Peyer's patch (tissue), 4 donors: ENCODE results near the gene BAK1. TPM values are rescaled to one million over a fixed set of nuclear protein-coding genes. Genes with fewer than 3 reads are reported as not detected.
"Not testable (repeated sequence)": the region's sequence is repeated elsewhere in the genome, so short reads cannot be mapped to it uniquely, and the experiment has no call there.

Source experiments
- DNase-seq, 3 donors: peaks; one replicate each; pipeline ENCODE4 v3.0.0-alpha.2; 2017 to 2019
- H3K27ac ChIP-seq, 4 donors: fragments of 200-600 bp; sonication (generic); one replicate each; pipeline ENCODE4 v1.5.1; 2016 to 2019
- H3K27me3 ChIP-seq, 2 donors: fragments of 200-600 bp; sonication (generic); one replicate each; pipeline ENCODE4 v1.5.1; 2019
- H3K36me3 ChIP-seq, 3 donors: fragments of 200-600 bp; sonication (generic); one replicate each; pipeline ENCODE4 v1.5.1; 2016 to 2019
- H3K4me1 ChIP-seq, 4 donors: fragments of 200-600 bp; sonication (generic); one replicate each; pipeline ENCODE4 v1.5.1; 2016 to 2019
- H3K4me3 ChIP-seq, 4 donors: fragments of 200-600 bp; sonication (generic); 1 replicate in 3 of 4; 2 replicates in 1 of 4; pipeline ENCODE4 v1.5.1; 2016 to 2019; ENCODE audit warnings: mild to moderate bottlenecking in 1 of 4
- H3K9me3 ChIP-seq, 4 donors: fragments of 200-600 bp; sonication (generic); one replicate each; pipeline ENCODE4 v1.5.1; 2016 to 2019; ENCODE audit warnings: mild to moderate bottlenecking in 1 of 4
- CTCF ChIP-seq, 6 experiments: fragments of 450-650 bp in 4 of 6; fragments of 200-600 bp in 2 of 6; sonication (generic) in 1 of 6; IDR thresholded peaks; one replicate each; pipeline ENCODE4 v1.5.1; 2017 to 2019; ENCODE audit warnings: antibody characterized with exemption in 6 of 6, mild to moderate bottlenecking in 3 of 6, moderate library complexity in 1 of 6
- POLR2A ChIP-seq, 2 donors: fragments of 450-650 bp; IDR thresholded peaks; one replicate each; pipeline ENCODE4 v1.5.1; 2017; ENCODE audit warnings: antibody characterized with exemption in 2 of 2, mild to moderate bottlenecking in 2 of 2, moderate library complexity in 2 of 2
- total RNA-seq, 4 donors: library from RNA; depleted of rRNA; stranded (reverse); fragments of >200 nt; gene quantifications; one replicate each; pipeline ENCODE4 v1.1.0, GENCODE V29; 2016

Gene BAK1
- total RNA-seq, 4 donors from 2014 or later = 28.9 to 71.7 (median 66.3) TPM

- H3K36me3 ChIP-seq = no peaks in the 10 kb centered on the region
- DNase-seq = no peak
- TF ChIP-seq CTCF (IDR thresholded peaks at IDR 0.05) (no peak), POLR2A (IDR thresholded peaks at IDR 0.05) (no peak)
- H3K4me3 ChIP-seq = no peak overlapping the region
- H3K9me3 ChIP-seq = no peaks in the 10 kb centered on the region
- H3K4me1 ChIP-seq = no peaks in the 10 kb centered on the region
- no peak overlapping the region for H3K27ac ChIP-seq
- no peaks in the 10 kb centered on the region for H3K27me3 ChIP-seq
Measured at GRCh38 chr6:33557376-33557775, 22.7 kb downstream of the BAK1 start.

GRCh38 chr6:33552883-33553282, 27.2 kb downstream of the BAK1 start:
- H3K4me3 ChIP-seq, H3K27me3 ChIP-seq, H3K36me3 ChIP-seq, DNase-seq, H3K27ac ChIP-seq, H3K4me1 ChIP-seq, H3K9me3 ChIP-seq: not testable (repeated sequence)

- no peak for DNase-seq
- no peaks in the 10 kb centered on the region for H3K4me1 ChIP-seq
- no peaks in the 10 kb centered on the region for H3K27me3 ChIP-seq
- TF ChIP-seq POLR2A (IDR thresholded peaks at IDR 0.05) = no peak
- TF ChIP-seq CTCF (IDR thresholded peaks at IDR 0.05) = no peak
- no peaks in the 10 kb centered on the region for H3K9me3 ChIP-seq
- H3K27ac ChIP-seq = no peak overlapping the region
- H3K36me3 ChIP-seq = no peaks in the 10 kb centered on the region
- no peak overlapping the region for H3K4me3 ChIP-seq
Measured at GRCh38 chr6:33552252-33552651, 27.8 kb downstream of the BAK1 start.

GRCh38 chr6:33551538-33551937, 28.5 kb downstream of the BAK1 start:
- no peak for TF ChIP-seq CTCF (IDR thresholded peaks at IDR 0.05)
- no peak for TF ChIP-seq POLR2A (IDR thresholded peaks at IDR 0.05)
- Histone ChIP-seq H3K27ac (no peak overlapping the region), H3K36me3 (no peaks in the 10 kb centered on the region), H3K4me3 (no peak overlapping the region), H3K27me3 (no peaks in the 10 kb centered on the region), H3K9me3 (no peaks in the 10 kb centered on the region), H3K4me1 (no peaks in the 10 kb centered on the region)
- no peak for DNase-seq

- no peaks in the 10 kb centered on the region for H3K4me1 ChIP-seq
- H3K4me3 ChIP-seq = no peak overlapping the region
- H3K27ac ChIP-seq = no peak overlapping the region
- TF ChIP-seq CTCF (IDR thresholded peaks at IDR 0.05) (no peak), POLR2A (IDR thresholded peaks at IDR 0.05) (no peak)
- H3K36me3 ChIP-seq = no peaks in the 10 kb centered on the region
- H3K9me3 ChIP-seq = no peaks in the 10 kb centered on the region
- H3K27me3 ChIP-seq = no peaks in the 10 kb centered on the region
- DNase-seq = no peak
Measured at GRCh38 chr6:33549896-33550295, 30.2 kb downstream of the BAK1 start.

- TF ChIP-seq POLR2A (IDR thresholded peaks at IDR 0.05) (no peak), CTCF (IDR thresholded peaks at IDR 0.05) (no peak)
- Histone ChIP-seq H3K9me3 (no peaks in the 10 kb centered on the region), H3K27ac (no peak overlapping the region), H3K27me3 (no peaks in the 10 kb centered on the region), H3K4me1 (no peaks in the 10 kb centered on the region), H3K4me3 (no peak overlapping the region), H3K36me3 (no peaks in the 10 kb centered on the region)
- no peak for DNase-seq
Measured at GRCh38 chr6:33549196-33549595, 30.9 kb downstream of the BAK1 start.
